ENCODE results near the gene PRPF19. TPM values are rescaled to one million over a fixed set of nuclear protein-coding genes. Genes with fewer than 3 reads are reported as not detected.

PRPF19 gene
- total RNA-seq, 1 donor from 2014 or later, result 111 TPM

GRCh38 chr11:60868682-60869450, 37.5 kb downstream of the PRPF19 start:
- no peak for TF ChIP-seq CTCF (IDR thresholded peaks at IDR 0.05; ENCODE audit: unreplicated experiment)
- H3K36me3 Mint-ChIP-seq (ENCODE audit: insufficient read depth), result no peaks in the 10 kb centered on the region
- H3K27me3 Mint-ChIP-seq, result peaks cover 3% of the 10 kb centered on the region
- DNase-seq (ENCODE audit: low spot score, unreplicated experiment), result no peak
- H3K4me3 Mint-ChIP-seq (ENCODE audit: low read depth), result no peak overlapping the region
- H3K27ac Mint-ChIP-seq, result no peak overlapping the region
- H3K9me3 Mint-ChIP-seq (ENCODE audit: low read depth), result no peaks in the 10 kb centered on the region
- peaks cover 3% of the 10 kb centered on the region for H3K4me1 Mint-ChIP-seq (ENCODE audit: low read depth)

GRCh38 chr11:60867871-60868681, 38.3 kb downstream of the PRPF19 start:
- H3K27ac Mint-ChIP-seq, result no peak overlapping the region
- DNase-seq (ENCODE audit: low spot score, unreplicated experiment), result no peak
- TF ChIP-seq CTCF (IDR thresholded peaks at IDR 0.05; ENCODE audit: unreplicated experiment), result no peak
- H3K4me3 Mint-ChIP-seq (ENCODE audit: low read depth), result no peak overlapping the region
- H3K36me3 Mint-ChIP-seq (ENCODE audit: insufficient read depth), result no peaks in the 10 kb centered on the region
- H3K27me3 Mint-ChIP-seq, result peaks cover 3% of the 10 kb centered on the region
- no peaks in the 10 kb centered on the region for H3K9me3 Mint-ChIP-seq (ENCODE audit: low read depth)
- peaks cover 3% of the 10 kb centered on the region for H3K4me1 Mint-ChIP-seq (ENCODE audit: low read depth)

GRCh38 chr11:60866911-60867870, 39.2 kb downstream of the PRPF19 start, which contains the start of gene ZP1:
TSS of gene ZP1 (plus strand) at chr11:60867542. CDS start at chr11:60867562, 20 bp downstream.
- Mint-ChIP-seq H3K27ac (no peak within 1 kb of the TSS), H3K4me1 (ENCODE audit: low read depth) (peaks cover 3% of the 10 kb centered on the region), H3K36me3 (ENCODE audit: insufficient read depth) (no peaks in the 10 kb centered on the region), H3K27me3 (peaks cover 3% of the 10 kb centered on the region), H3K9me3 (ENCODE audit: low read depth) (no peaks in the 10 kb centered on the region), H3K4me3 (ENCODE audit: low read depth) (no peak within 1 kb of the TSS)
- no peak for DNase-seq (ENCODE audit: low spot score, unreplicated experiment)
- no peak for TF ChIP-seq CTCF (IDR thresholded peaks at IDR 0.05; ENCODE audit: unreplicated experiment)

GRCh38 chr11:60864856-60865513, 41.4 kb downstream of the PRPF19 start:
- Mint-ChIP-seq H3K4me3 (ENCODE audit: low read depth) (no peak overlapping the region), H3K27me3 (peaks cover 3% of the 10 kb centered on the region), H3K27ac (no peak overlapping the region), H3K4me1 (ENCODE audit: low read depth) (peaks cover 3% of the 10 kb centered on the region), H3K9me3 (ENCODE audit: low read depth) (no peaks in the 10 kb centered on the region), H3K36me3 (ENCODE audit: insufficient read depth) (no peaks in the 10 kb centered on the region)
- DNase-seq (ENCODE audit: low spot score, unreplicated experiment), result no peak
- no peak for TF ChIP-seq CTCF (IDR thresholded peaks at IDR 0.05; ENCODE audit: unreplicated experiment)

All from progenitor cell of endocrine pancreas (in vitro differentiated cells).